Body of pancreas (tissue), 4 donors: ENCODE measurements around the gene DEFB124. TPM values are rescaled to one million over a fixed set of nuclear protein-coding genes. Genes with fewer than 3 reads are reported as not detected.
"Not testable (repeated sequence)": the region's sequence is repeated elsewhere in the genome, so short reads cannot be mapped to it uniquely, and the experiment has no call there.

Experiments used
- ATAC-seq: fragments of 150-250 bp; one replicate; pipeline ENCODE4 v1.9.1; 2016
- DNase-seq, 4 donors: peaks; one replicate each; pipeline ENCODE4 v3.0.0-alpha.2; 2019
- H3K27ac ChIP-seq, 4 donors: fragments of 200-600 bp; sonication (generic); 1 replicate in 3 of 4; 2 replicates in 1 of 4; pipeline versions ENCODE4 v1.5.1 to v1.6.1; 2016 to 2019; ENCODE audit warnings: mild to moderate bottlenecking in 1 of 4, mixed read lengths in 1 of 4, moderate library complexity in 1 of 4
- H3K27me3 ChIP-seq, 2 donors: fragments of 200-600 bp; sonication (generic); one replicate each; pipeline ENCODE4 v1.6.0; 2016; ENCODE audit warnings: mild to moderate bottlenecking in 1 of 2
- H3K36me3 ChIP-seq, 2 donors: fragments of 200-600 bp; sonication (generic); replicated peaks in 1 of 2; 2 replicates each; pipeline ENCODE4 v1.5.1; 2016; ENCODE audit warnings: low read depth in 2 of 2; ENCODE audit not compliant: insufficient read depth in 1 of 2
- H3K4me1 ChIP-seq: fragments of 200-600 bp; sonication (generic); one replicate; pipeline ENCODE4 v1.6.0; 2016
- H3K4me3 ChIP-seq, 2 donors: fragments of 200-600 bp; sonication (generic); 1 replicate in 1 of 2; 2 replicates in 1 of 2; pipeline ENCODE4 v1.5.1; 2016 to 2019
- H3K9me3 ChIP-seq, 3 donors: fragments of 200-600 bp; sonication (generic); 1 replicate in 2 of 3; 2 replicates in 1 of 3; pipeline ENCODE4 v1.5.1; 2016
- POLR2A ChIP-seq, 3 donors: fragments of 450-650 bp; IDR thresholded peaks; one replicate each; pipeline ENCODE4 v1.6.1; 2016; ENCODE audit warnings: antibody characterized with exemption in 3 of 3, mild to moderate bottlenecking in 2 of 3
- WGBS, 2 donors: methylation state at CpG; one replicate each; pipeline ENCODE4 v1.1.5; 2017; 5-methylcytosine and 5-hydroxymethylcytosine counted together
- intact Hi-C: fragments of 100-400 bp; cut with DNase I; formaldehyde crosslinking; loops from one replicate; pipeline ENCODE4 v1.15.1; 2023
- total RNA-seq, 2 donors: library from RNA; depleted of rRNA; stranded (reverse); fragments of >200 nt; gene quantifications; one replicate each; pipeline ENCODE4 v1.1.0, GENCODE V29; 2016
- TF ChIP-seq, protein P1 (sequence below), 7 experiments: fragments of 450-650 bp in 4 of 7; fragments of 200-600 bp in 3 of 7; sonication (generic) in 3 of 7; IDR thresholded peaks; one replicate each; pipeline ENCODE4 v1.5.1; 2016 to 2019; ENCODE audit warnings: antibody characterized with exemption in 7 of 7

DEFB124 gene
- total RNA-seq, 2 donors from 2014 or later: not detected

DNA sequence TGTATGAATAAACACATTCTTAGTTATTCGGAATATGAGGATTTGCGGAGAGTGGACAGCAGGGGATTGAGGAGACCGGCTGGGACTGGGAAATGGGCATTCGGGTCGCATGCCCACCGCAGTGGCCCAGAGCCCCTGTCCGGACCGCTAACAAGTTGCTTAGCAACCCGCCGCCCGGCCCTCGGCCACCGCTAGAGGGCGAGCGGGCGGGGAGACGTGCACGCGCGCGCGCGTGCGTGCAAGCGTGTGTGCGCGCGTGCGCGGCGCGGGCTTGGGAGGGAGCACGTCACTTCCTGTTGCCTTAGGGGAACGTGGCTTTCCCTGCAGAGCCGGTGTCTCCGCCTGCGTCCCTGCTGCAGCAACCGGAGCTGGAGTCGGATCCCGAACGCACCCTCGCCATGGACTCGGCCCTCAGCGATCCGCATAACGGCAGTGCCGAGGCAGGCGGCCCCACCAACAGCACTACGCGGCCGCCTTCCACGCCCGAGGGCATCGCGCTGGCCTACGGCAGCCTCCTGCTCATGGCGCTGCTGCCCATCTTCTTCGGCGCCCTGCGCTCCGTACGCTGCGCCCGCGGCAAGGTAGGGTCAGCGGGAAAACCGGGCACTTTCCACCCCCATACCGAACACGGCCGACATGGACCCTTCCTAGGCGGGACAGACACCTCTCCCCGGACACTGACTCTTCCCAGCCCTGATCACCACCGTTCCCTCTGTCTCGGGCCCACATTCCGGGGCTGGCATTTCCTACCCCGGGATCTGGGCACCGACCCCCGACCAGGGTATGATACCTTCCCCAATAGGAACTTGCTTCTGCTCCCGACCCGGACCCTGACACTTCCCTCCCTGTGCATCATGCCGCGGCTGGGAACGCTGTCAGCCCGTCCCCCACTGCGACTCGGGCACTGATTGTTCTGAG lies 39.5 kb upstream of the DEFB124 start, which contains the start of gene HM13:
TSS of gene HM13 (plus strand) at position 289 of the 918 bp plus-strand sequence. CDS start at position 399, 110 bp downstream.
- Histone ChIP-seq H3K36me3 (no peaks in the 10 kb centered on the region), H3K9me3 (no peaks in the 10 kb centered on the region), H3K27me3 (no peaks in the 10 kb centered on the region), H3K4me3 (peak within 1 kb of the TSS; percentile 84 to 86), H3K27ac (peak within 1 kb of the TSS; percentile 62 to 94 (median 91)), H3K4me1 (peaks cover 36% of the 10 kb centered on the region)
- ATAC-seq: peak; percentile 96
- intact Hi-C loops: no loop called here
- DNase-seq: peak; percentile 92 to 95 (median 94)
- 1% methylated on average over 31 to 86 of the region's 86 CpGs for WGBS, 2 donors
- TF ChIP-seq, protein P1, sequence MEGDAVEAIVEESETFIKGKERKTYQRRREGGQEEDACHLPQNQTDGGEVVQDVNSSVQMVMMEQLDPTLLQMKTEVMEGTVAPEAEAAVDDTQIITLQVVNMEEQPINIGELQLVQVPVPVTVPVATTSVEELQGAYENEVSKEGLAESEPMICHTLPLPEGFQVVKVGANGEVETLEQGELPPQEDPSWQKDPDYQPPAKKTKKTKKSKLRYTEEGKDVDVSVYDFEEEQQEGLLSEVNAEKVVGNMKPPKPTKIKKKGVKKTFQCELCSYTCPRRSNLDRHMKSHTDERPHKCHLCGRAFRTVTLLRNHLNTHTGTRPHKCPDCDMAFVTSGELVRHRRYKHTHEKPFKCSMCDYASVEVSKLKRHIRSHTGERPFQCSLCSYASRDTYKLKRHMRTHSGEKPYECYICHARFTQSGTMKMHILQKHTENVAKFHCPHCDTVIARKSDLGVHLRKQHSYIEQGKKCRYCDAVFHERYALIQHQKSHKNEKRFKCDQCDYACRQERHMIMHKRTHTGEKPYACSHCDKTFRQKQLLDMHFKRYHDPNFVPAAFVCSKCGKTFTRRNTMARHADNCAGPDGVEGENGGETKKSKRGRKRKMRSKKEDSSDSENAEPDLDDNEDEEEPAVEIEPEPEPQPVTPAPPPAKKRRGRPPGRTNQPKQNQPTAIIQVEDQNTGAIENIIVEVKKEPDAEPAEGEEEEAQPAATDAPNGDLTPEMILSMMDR (IDR thresholded peaks at IDR 0.05): peak; percentile 87 to 99 (median 96)
- TF ChIP-seq POLR2A (IDR thresholded peaks at IDR 0.05): peak; percentile 94 to 96 (median 95)

DNA sequence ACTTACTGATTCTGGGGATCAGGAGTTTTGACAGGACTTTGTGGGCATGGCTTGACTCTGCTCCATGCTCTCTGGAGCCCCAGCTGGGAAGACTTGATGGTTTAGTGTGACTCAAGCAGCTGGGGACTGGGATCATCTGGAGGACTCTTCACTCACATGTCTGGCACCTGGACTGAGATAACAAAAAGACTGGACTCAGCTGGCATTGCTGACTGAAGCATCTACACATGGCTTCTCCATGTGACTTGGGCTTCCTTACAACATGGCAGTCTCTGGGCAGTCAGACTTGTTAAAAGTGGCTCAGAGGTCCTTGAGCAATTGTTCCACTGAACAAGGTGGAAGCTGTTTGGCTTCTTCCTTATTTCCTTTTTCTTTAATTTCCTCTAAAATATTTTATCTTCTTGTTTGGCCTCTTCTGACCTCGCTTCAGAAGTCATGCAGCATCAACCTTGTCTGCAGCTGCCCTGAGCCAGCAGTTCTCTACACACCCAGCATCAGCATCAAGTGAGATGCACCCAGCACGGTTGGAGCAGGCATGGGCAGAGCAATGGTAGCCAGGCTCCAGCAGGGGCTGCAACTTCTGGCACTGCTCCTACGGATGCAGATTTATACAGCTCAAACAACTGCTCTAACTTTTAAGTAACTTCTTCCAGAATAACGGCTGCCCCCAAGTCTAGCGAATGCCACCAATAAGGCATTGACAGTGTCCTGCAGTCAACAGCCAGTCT lies 33.8 kb upstream of the DEFB124 start:
- Histone ChIP-seq H3K27ac (no peak overlapping the region), H3K9me3 (no peaks in the 10 kb centered on the region), H3K4me1 (no peaks in the 10 kb centered on the region), H3K4me3 (no peak overlapping the region), H3K36me3 (no peaks in the 10 kb centered on the region), H3K27me3 (peaks cover 0 to 4% of the 10 kb centered on the region in 2 donors)
- intact Hi-C loops: no loop called here
- TF ChIP-seq, protein P1 (IDR thresholded peaks at IDR 0.05): no peak
- TF ChIP-seq POLR2A (IDR thresholded peaks at IDR 0.05): no peak
- DNase-seq (no peak), ATAC-seq (no peak)
- 76% methylated on average over 4 to 5 of the region's 5 CpGs for WGBS, 2 donors

DNA sequence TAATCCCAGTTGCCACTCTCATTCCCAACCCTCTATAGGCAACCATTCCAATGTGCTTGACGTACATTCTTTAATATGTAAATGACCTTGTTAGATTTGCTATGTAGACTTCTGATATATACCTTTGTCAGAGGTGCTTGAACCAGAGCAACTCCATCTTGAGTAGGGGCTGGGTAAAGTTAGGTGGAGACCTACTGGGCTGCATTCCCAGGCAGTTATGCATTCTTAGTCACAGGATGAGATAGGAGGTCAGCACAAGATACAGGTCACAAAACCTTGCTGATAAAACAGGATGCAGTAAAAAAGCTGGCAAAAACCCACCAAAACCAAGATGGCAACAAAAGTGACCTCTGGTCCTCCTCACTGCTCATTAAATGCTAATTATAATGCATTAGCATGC lies 31.0 kb upstream of the DEFB124 start:
- intact Hi-C loops: no loop called here
- WGBS, 2 donors: 86 to 95% methylated on average over 1 of the region's 1 CpG

DNA sequence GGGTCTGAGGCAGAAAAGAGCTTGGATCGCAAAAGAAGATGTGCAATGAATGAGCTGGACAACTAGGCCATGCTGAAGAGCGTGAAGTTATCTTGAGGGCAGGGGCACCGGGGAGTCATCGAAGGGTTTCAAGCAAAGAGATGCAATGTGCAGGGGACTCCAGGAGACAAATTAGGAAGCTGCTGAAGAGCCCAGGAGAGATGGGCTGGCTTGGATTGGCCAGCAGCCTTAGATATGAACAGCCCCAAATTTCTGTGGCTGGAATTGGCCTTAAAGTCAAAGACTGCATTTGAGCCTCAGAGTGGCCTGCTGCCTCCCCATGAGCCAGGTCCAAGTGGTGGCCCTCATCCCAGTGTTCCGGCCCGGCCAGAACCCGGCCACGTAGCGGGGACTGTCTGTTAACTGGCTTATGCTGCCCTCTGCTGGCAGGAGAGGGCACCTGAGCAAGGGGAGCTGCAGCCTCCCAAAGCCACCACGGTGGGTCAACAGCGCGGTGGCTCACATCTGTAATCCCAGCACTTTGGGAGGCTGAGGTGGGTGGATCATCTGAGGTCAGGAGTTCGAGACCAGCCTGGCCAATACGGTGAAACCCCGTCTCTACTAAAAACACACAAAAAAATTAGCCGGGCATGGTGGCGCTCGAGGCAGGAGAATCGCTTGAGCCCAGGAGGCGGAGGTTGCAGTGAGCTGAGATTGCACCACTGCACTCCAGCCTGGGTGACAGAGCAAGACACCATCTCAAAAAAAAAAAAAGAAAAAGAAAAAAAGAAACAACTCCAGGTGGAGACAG lies 28.2 kb upstream of the DEFB124 start:
- H3K27ac ChIP-seq, H3K4me1 ChIP-seq: not testable (repeated sequence)
- WGBS, 2 donors: 29 to 67% methylated on average over 7 to 20 of the region's 20 CpGs

More for the DNA sequence above, 31.0 kb upstream of the DEFB124 start:
- no peaks in the 10 kb centered on the region for H3K9me3 ChIP-seq
- H3K4me3 ChIP-seq: no peak overlapping the region
- no peak overlapping the region for H3K27ac ChIP-seq
- DNase-seq (no peak), ATAC-seq (no peak)
- peaks cover 0 to 4% of the 10 kb centered on the region in 2 donors for H3K27me3 ChIP-seq
- no peak for TF ChIP-seq POLR2A (IDR thresholded peaks at IDR 0.05)
- TF ChIP-seq, protein P1 (IDR thresholded peaks at IDR 0.05): no peak
- no peaks in the 10 kb centered on the region for H3K36me3 ChIP-seq
- no peaks in the 10 kb centered on the region for H3K4me1 ChIP-seq

More for the DNA sequence above, 28.2 kb upstream of the DEFB124 start:
- H3K4me3 ChIP-seq, intact Hi-C loops, H3K9me3 ChIP-seq, H3K36me3 ChIP-seq, H3K27me3 ChIP-seq: not testable (repeated sequence)
- ATAC-seq (peak; percentile 94), DNase-seq (peak; percentile 81 to 90 (median 85))
- TF ChIP-seq, protein P1 (IDR thresholded peaks at IDR 0.05): peak; percentile 84 to 98 (median 94)
